Measurements from ENCODE around the gene ASIC4. TPM values are rescaled to one million over a fixed set of nuclear protein-coding genes. Genes with fewer than 3 reads are reported as not detected.

The ASIC4 gene
- total and polyA plus RNA-seq, 2 of the 13 experiments (the other 11 are each of a cell fraction or from before 2014, with no cell fraction given): 0.03 TPM; not detected in 1

- TF ChIP-seq ZFYVE20 (CRISPR knock-in tag; IDR thresholded peaks at IDR 0.05; ENCODE audit: borderline replicate concordance, low read depth) (no peak), ZNF740 (CRISPR knock-in tag; IDR thresholded peaks at IDR 0.05) (peak; percentile 64), SALL1 (CRISPR knock-in tag; IDR thresholded peaks at IDR 0.05) (peak; percentile 90), PHF21A (CRISPR knock-in tag; IDR thresholded peaks at IDR 0.05) (peak; percentile 86), SNAPC2 (CRISPR knock-in tag; IDR thresholded peaks at IDR 0.05) (peak; percentile 78), ZMYM4 (CRISPR knock-in tag; IDR thresholded peaks at IDR 0.05) (peak; percentile 72), ATF6 (CRISPR knock-in tag; conservative IDR thresholded peaks at IDR 0.05) (no peak), DPF2 (CRISPR knock-in tag; IDR thresholded peaks at IDR 0.05; ENCODE audit: borderline replicate concordance, low read depth) (no peak), PRPF4 (IDR thresholded peaks at IDR 0.05; ENCODE audit: low read depth, low read length, poor library complexity, severe bottlenecking) (no peak), CBX2 (IDR thresholded peaks at IDR 0.05; ENCODE audit: low read depth, low read length) (no peak), CBX2 (CRISPR knock-in tag; IDR thresholded peaks at IDR 0.05; ENCODE audit: low read depth) (0 out of 2 replicates have a peak, but pooled peaks have one; percentile 46), ZNF629 (CRISPR knock-in tag; conservative IDR thresholded peaks at IDR 0.05) (no peak), GZF1 (CRISPR knock-in tag; IDR thresholded peaks at IDR 0.05) (peak; percentile 22; the same call in 1 of the 2 replicates), FLYWCH1 (CRISPR knock-in tag; IDR thresholded peaks at IDR 0.05) (peak; percentile 96; the same call in 1 of the 2 replicates), ZKSCAN8 (CRISPR knock-in tag; IDR thresholded peaks at IDR 0.05; ENCODE audit: borderline replicate concordance) (peak; percentile 67; the same call in 1 of the 2 replicates), ZNF609 (CRISPR knock-in tag; IDR thresholded peaks at IDR 0.05; ENCODE audit: borderline replicate concordance) (0 out of 2 replicates have a peak, but pooled peaks have one; percentile 23), HOXA7 (CRISPR knock-in tag; IDR thresholded peaks at IDR 0.05) (no peak), YEATS4 (CRISPR knock-in tag; IDR thresholded peaks at IDR 0.05; ENCODE audit: borderline replicate concordance) (peak; percentile 94), TBP (CRISPR knock-in tag; IDR thresholded peaks at IDR 0.05) (peak; percentile 81; the same call in 1 of the 2 replicates)
These were observed 29.5 kb downstream of the ASIC4 start, which contains the start of the genes CHPF and TMEM198 (continued) for GRCh38 chr2:219543596-219544358.

Measured in HepG2 (cell line).